SHP77 (cell line): ENCODE results near the gene SEMA5A.

Source experiments
- DNase-seq, 2 experiments: peaks; one replicate each; lab custom pipeline; 2025; lab: John Stamatoyannopoulos, UW

SEMA5A gene

DNA sequence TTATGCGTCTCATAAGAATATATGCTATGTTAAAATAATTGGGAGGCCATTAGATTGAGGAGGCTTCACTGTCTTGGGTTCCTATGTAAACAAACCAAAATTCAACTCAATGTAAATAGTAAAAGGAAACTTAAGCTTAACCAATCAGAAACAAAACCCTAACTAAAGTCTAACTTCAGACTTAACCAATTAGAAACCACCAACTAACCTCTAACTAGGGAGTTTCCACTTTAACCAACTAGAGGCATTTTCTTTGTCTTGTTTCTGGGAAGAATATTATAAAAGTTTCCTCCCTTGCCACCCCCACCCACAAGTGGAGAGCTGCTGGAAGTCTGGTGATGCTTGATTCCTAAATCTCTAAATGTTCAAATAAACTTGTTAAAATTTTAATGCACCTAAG, 214.5 kb downstream of the SEMA5A start:
- DNase-seq, result no peak

DNA sequence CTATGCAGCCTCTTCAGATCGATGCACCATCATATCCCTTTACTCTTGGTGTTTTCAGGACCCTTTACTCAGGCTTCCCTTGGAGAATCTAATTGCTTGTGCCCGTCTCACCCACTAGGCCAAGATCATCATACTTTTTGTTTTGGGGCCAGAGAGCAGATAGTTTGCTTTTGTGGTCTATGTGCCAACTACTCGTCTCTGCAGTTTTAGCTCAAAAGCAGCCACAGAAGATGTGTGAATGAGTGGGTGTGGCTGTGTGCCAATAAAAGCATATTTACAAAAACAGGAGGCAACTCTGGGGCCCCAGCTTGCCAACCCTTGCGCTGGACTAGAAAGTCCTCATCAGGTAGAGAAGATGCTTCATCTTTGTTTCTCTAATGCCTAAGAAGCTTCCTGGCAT, 216.8 kb downstream of the SEMA5A start:
- DNase-seq, result no peak

GRCh38 chr5:9325549-9325948, 220.3 kb downstream of the SEMA5A start:
- DNase-seq, result no peak

DNA sequence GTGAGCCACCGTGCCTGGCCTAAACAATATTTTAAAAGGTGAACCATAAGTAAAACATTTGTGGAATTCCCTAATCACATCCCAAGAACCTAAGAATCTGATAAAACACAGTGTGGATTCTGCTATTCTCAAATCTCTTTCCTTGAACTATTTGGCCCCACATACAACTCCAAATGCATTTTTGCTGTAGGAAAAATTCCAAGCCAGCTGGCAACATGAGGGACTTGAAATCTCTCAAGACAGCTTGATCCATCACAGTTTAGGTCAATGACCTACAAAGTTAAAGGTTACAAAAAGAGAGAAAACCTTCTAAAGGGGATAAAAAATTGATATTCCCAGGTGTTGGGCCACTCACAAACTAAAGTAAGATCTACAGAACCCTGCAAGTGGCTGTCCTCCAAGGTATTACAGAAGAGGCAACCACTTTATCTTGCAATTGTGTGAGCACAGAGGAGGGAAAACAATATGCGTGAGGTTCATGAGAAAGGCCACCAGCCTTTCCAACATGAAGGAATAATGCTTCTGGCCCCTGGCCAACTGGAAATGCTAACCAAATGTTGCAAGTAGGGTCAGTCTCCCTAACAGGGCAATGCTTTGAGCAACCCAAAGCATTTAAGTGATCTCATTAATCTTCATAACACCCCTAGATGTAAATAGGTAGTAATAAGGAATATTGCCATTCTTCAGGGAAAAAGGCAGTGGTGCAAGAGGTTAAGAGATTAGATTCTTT, 221.4 kb downstream of the SEMA5A start:
- no peak for DNase-seq

DNA sequence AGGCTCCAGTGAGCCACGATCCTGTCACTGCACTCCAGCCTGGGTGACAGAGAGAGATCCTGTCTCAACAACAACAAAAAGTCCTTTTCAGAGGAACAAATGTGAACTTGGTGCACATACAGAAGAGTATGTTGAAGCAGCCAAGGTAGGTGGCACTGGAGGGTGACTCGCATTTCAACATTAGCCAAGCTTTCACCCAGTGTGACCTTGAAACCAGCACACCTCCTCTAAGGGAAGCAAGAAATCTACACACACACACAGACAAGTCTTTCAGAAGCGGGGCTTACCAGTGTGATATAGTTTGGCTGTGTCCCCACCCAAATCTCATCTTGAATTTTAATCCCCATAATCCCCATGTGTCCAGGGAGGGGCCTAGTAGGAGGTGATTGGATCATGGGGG, 225.2 kb downstream of the SEMA5A start:
- no peak for DNase-seq

DNA sequence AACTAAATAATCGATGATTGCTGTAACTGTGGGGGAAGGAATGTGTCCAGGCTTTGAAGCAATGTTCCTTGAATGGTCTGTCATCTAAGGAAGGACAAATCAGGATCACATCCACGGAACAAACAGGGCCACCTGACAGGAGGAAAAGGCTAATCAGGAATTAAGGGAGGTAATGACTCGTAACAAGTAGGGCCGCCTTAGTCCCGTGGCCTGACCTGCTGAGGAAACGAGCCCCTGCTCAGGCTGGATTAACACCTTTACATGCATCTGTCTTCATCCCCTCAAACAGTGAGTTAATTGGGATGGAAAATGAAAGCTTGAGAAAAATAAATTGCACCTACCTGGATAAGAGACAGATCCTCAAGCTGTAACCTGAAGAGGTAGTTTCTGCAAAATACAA, 227.8 kb downstream of the SEMA5A start:
- DNase-seq, result no peak

- no peak for DNase-seq
These were observed 229.1 kb downstream of the SEMA5A start for GRCh38 chr5:9316733-9317132.

DNA sequence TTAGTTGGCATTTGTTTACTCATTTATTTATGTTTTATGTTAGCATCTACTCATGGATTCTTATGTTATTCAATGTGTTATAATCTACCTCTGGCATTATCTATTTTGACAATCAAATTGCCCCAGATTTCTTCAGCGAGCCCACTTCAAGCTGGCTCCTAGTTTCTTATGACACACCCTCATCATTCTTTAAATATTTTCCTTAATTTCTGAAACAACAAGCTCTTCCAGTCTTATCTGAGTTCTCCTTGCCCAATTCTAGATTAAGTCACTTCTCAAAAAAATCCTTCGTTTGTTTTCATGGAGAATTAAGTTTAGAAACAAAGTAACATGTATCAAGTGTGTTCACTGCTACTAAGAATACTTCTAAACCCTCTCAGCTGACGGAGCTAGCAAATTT, 229.8 kb downstream of the SEMA5A start:
- DNase-seq, result no peak

GRCh38 chr5:9314558-9314957, 231.3 kb downstream of the SEMA5A start:
- no peak for DNase-seq

DNA sequence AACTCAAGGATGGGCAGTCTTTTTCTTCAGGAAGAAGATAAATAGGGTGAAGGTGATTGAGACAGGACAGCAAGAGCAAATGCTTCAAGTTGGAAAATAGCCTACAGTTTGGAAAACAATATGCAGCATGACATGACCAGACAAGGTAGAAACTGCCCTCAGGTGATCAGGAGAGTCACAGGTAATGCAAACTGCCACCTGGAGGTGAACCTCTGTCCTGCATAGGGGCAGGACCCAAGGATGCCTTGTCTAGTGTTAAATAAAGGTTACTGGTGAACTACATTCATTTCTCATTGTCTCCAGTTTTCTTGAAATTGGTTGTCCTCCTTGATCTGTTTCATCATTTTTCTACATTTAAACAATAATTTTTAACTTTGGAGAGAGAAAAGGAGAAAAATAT, 232.1 kb downstream of the SEMA5A start:
- no peak for DNase-seq

DNA sequence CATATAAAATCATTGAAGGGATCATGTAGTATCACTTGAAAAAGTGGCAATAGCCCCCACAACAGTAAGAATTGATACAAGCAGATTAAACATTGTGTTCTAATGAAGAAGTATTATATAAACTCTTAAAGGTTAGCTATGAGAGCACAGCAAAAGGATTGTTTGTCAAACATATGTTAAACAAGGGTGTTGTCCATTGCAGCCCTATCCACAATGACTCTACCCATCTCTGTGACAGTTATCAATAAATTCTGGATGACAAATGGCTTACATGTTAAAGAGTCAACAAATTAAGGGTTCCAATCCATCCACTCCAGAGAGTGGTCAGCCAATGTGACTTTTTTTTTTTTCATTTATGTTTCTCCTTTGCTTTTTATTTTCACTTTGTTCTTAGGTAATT, 238.7 kb downstream of the SEMA5A start:
- DNase-seq, result no peak

GRCh38 chr5:9302218-9302617, 243.7 kb downstream of the SEMA5A start:
- DNase-seq, result peak in 1 of 2 experiments; percentile 43

- no peak for DNase-seq
These were observed 244.7 kb downstream of the SEMA5A start for GRCh38 chr5:9301200-9301599.

GRCh38 chr5:9297134-9297533, 248.7 kb downstream of the SEMA5A start:
- no peak for DNase-seq

- no peak for DNase-seq
These were observed 250.4 kb downstream of the SEMA5A start for GRCh38 chr5:9295466-9295801.

DNA sequence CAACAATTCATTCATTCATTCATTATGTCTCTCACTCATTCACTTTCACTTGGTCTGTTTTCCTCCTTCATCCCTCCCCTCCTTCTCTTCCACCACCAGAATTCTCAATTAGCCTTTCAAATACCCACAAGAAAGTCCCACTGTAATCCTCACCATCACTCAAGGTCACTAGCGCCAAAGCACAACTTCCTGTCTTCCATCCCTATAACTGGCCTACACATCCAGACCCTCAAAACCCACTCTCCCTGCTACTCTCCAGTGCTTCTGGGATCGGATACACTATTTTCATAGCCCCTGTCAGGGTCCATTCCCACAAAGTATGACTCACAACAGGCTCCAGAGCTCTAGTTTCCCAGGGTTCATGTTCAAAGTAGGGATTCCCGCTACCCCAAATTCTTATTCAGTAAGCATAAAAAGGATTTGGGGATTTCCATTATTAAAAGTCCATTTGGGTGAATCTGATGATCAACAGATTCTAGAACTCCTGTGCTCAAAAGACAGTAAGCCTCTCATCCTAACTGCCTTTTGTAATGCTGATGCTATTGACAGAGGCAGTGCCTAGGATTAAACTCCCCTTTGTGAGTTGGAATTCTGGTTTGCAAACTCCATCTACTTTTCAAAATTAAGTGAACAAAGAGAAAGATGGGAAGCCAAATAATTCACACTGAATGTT, 250.9 kb downstream of the SEMA5A start:
- no peak for DNase-seq

DNA sequence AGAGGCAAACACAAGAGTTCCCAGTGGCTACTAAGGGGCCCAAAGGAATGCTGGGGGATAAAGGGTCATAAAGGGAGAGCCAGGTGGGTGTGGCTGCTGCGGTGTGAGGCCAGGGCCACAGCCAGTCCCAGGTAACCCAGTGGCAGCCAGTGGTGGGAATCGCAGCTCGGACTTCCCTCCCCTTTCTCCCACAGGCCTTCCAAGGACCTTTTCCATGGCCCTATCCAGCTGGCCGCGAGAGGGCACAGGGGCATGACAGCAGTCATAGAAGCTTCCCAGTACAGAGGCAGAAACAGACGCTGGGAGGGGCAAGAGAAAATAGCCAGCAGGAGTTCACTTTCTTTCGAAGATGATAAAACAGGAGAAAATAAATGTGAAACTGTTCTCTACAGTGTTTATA, 257.6 kb downstream of the SEMA5A start:
- no peak for DNase-seq

DNA sequence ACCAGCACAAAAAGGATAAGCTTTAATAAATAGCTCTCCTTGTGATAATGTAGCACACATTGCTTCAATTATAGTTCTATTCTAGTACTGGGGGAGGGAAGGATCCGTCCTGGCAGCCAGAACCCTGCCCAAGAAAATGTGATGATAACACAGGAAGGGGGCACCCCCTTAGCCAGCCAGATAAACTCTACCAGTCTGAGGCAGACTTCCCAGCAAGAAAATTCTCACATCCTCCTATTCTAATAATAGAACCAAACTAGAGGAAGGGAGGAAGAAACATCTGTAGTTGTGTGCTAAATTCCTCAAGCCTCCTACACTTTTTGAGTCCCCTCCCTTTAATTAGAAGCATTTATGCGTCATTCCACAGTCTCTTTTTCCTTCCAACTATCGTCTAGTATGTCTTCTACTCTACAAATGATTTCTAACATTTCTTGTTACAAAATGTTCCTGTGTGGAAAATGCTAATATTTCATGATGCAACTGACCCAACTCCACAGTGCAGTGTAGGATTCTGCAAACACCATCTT, 261.0 kb downstream of the SEMA5A start:
- DNase-seq, result no peak

DNA sequence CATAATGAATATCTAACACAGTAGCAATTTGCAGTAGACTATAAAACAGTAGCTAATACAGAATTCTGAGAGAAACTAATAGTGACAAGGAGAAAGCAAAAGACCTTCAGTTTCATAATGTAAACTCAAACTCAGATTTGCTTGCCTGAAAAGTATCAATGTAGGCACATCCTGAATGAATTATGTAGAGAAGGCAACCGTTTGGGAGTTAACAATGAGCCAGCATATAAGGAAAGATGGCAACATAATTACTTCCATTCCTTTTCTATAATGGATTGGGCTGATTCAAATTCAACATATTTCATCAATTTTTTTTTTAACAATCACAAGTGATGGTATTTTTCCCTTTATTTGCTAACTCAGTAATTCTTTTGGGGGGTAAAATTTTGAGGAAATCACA, 261.6 kb downstream of the SEMA5A start:
- DNase-seq, result no peak

DNA sequence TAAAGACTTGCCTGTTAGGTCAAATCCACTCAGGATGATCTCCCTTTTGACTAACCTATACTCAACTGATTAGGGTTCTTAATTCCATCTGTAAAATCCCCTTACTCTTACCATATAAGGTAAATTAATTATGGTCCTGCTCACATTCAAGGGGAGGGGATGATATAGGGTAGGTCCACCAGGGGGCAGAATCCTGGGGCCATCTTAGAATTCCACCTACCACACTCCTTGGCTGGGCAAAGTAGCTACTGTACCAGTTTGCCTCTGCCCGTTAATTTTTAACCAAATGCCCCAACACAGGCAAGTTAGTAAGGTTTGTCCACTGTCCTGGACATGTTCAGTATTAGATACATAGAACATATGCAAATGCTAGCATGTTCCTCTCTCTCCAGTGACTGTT, 262.4 kb downstream of the SEMA5A start:
- DNase-seq, result no peak

DNA sequence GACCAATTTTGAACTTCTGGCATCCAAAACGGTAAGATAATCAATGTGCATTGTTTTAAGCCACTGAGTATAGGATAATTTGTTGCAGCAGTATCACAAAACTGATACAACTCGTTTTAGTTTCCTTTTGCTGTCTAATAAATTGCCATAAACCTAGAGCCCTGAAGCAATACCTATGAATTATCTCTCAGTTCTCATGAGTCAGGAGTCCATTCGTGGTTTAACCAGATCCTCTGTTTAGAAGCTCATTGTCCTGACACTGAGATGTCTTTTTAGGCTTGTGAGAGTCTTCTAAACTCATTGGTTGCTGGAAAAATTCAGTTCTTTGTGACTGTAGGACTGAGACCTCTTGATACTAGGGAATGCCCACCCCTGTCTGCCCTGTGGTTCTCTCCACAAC, 262.9 kb downstream of the SEMA5A start:
- DNase-seq, result no peak

- DNase-seq, result no peak
These were observed 263.7 kb downstream of the SEMA5A start for GRCh38 chr5:9282211-9282610.

DNA sequence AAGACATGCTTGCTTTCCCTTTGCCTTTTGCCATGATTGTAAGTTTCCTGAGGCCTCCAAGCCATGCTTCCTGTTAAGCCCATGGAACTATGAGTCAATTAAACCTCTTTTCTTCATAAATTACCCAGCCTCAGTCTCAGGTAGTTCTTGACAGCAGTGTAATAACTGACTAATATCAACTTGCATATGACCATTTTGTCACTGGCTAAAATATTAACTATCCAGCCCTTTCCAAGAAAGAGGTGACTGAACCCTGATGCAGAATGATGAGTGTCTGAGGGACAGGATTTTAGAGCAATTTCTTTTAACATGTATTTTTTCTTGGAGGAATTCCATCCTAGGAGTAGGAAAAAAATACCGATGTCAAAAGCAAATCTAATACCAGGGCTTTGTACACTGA, 266.1 kb downstream of the SEMA5A start:
- no peak for DNase-seq
